CD4-positive, alpha-beta T cell (primary cell): Measurements from ENCODE around the gene MACROD2. TPM values are rescaled to one million over a fixed set of nuclear protein-coding genes. Genes with fewer than 3 reads are reported as not detected.

Experiments
- ATAC-seq: fragments of 200-7000 bp; cut with Tn5 transposase; one replicate; pipeline ENCODE4 v1.10.0; 2022; ENCODE audit warnings: mild to moderate bottlenecking; ENCODE audit not compliant: poor library complexity
- CTCF ChIA-PET: fragments of 350-600 bp; sonication (Branson Sonifier 250); formaldehyde crosslinking; loops from one replicate; lab custom pipeline; 2021; ENCODE audit warnings: antibody characterized with exemption, inconsistent platforms; lab: Charles Lee
- POLR2A ChIA-PET: fragments of 350-600 bp; sonication (Branson Sonifier 250); formaldehyde crosslinking; loops from one replicate; lab custom pipeline; 2021; ENCODE audit warnings: antibody characterized with exemption, inconsistent platforms; lab: Charles Lee
- DNase-seq, 14 experiments: peaks; one replicate each; pipeline ENCODE4 v3.0.0-alpha.2; 2013 to 2020; ENCODE audit warnings: mixed read lengths in 2 of 14
- H3K27ac ChIP-seq, 2 donors: one replicate each; pipeline versions ENCODE4 v1.5.1 to v1.7.0; 2013; ENCODE audit warnings: low read length in 2 of 2, low read depth in 1 of 2, mild to moderate bottlenecking in 1 of 2
- H3K27me3 ChIP-seq, 2 experiments: 1 replicate in 1 of 2; 2 replicates in 1 of 2; pipeline versions ENCODE4 v1.6.1 to v1.7.0; 2013; ENCODE audit warnings: low read length in 2 of 2, control low read depth in 1 of 2, mild to moderate bottlenecking in 1 of 2, moderate library complexity in 1 of 2; ENCODE audit not compliant: insufficient read depth in 2 of 2, control insufficient read depth in 1 of 2
- H3K36me3 ChIP-seq: one replicate; pipeline ENCODE4 v1.6.1; 2013; ENCODE audit warnings: low read length, control low read depth; ENCODE audit not compliant: insufficient read depth
- H3K4me1 ChIP-seq: one replicate; pipeline ENCODE4 v1.6.1; 2013; ENCODE audit warnings: low read length, control low read depth; ENCODE audit not compliant: insufficient read depth
- H3K4me3 ChIP-seq: one replicate; pipeline ENCODE4 v1.5.1; 2013; ENCODE audit warnings: mild to moderate bottlenecking, low read length, moderate library complexity
- H3K9me3 ChIP-seq, 2 experiments: 1 replicate in 1 of 2; 2 replicates in 1 of 2; pipeline versions ENCODE4 v1.6.1 to v1.7.0; 2013; ENCODE audit warnings: low read length in 2 of 2, mild to moderate bottlenecking in 2 of 2, control low read depth in 1 of 2, moderate library complexity in 1 of 2; ENCODE audit not compliant: control insufficient read depth in 1 of 2, insufficient read depth in 1 of 2
- H3K27ac Mint-ChIP-seq: one replicate; pipeline ENCODE4 v1.8.0; 2020; ENCODE audit warnings: mixed read lengths
- H3K27me3 Mint-ChIP-seq: one replicate; pipeline ENCODE4 v1.8.0; 2021; ENCODE audit warnings: mixed read lengths
- H3K36me3 Mint-ChIP-seq: one replicate; pipeline ENCODE4 v1.8.0; 2021; ENCODE audit warnings: low read depth, mixed read lengths
- H3K4me1 Mint-ChIP-seq: one replicate; pipeline ENCODE4 v1.8.0; 2021; ENCODE audit warnings: low read depth, mixed read lengths
- H3K4me3 Mint-ChIP-seq: one replicate; pipeline ENCODE4 v1.8.0; 2020; ENCODE audit warnings: mild to moderate bottlenecking, mixed read lengths
- H3K9me3 Mint-ChIP-seq: one replicate; pipeline ENCODE4 v1.8.0; 2020; ENCODE audit warnings: mixed read lengths
- intact Hi-C, 2 experiments: fragments of 100-400 bp; cut with DNase I in 1 of 2; cut with micrococcal nuclease in 1 of 2; formaldehyde crosslinking; loops; one replicate each; pipeline versions ENCODE4 v1.15.1 to v1.9.0; 2023 to 2025; cut with DNase I, micrococcal nuclease
- total RNA-seq, 174 experiments: library from RNA in 2 of 174; stranded (reverse) in 2 of 174; gene quantifications; one replicate each; pipeline ENCODE4 v1.2.3 and lab custom pipeline; 2021 to 2026
- TF ChIP-seq, protein P1 (sequence below): fragments of 200-600 bp; IDR thresholded peaks from one replicate; pipeline ENCODE4 v1.8.0; 2022; ENCODE audit warnings: antibody characterized with exemption, mild to moderate bottlenecking

MACROD2 gene
- total RNA-seq, 2 experiments from 2014 or later = not detected

- H3K36me3 Mint-ChIP-seq = no peaks in the 10 kb centered on the region
- intact Hi-C loops = no loop called here
- H3K9me3 Mint-ChIP-seq = peaks cover 10% of the 10 kb centered on the region
- no peak overlapping the region for H3K4me3 Mint-ChIP-seq
- Histone ChIP-seq H3K4me1 (no peaks in the 10 kb centered on the region), H3K27ac (no peak overlapping the region), H3K36me3 (no peaks in the 10 kb centered on the region), H3K27me3 (no peaks in the 10 kb centered on the region), H3K4me3 (no peak overlapping the region), H3K9me3 (no peaks in the 10 kb centered on the region)
- POLR2A ChIA-PET = no interaction called here
- H3K4me1 Mint-ChIP-seq = no peaks in the 10 kb centered on the region
- TF ChIP-seq, protein P1, sequence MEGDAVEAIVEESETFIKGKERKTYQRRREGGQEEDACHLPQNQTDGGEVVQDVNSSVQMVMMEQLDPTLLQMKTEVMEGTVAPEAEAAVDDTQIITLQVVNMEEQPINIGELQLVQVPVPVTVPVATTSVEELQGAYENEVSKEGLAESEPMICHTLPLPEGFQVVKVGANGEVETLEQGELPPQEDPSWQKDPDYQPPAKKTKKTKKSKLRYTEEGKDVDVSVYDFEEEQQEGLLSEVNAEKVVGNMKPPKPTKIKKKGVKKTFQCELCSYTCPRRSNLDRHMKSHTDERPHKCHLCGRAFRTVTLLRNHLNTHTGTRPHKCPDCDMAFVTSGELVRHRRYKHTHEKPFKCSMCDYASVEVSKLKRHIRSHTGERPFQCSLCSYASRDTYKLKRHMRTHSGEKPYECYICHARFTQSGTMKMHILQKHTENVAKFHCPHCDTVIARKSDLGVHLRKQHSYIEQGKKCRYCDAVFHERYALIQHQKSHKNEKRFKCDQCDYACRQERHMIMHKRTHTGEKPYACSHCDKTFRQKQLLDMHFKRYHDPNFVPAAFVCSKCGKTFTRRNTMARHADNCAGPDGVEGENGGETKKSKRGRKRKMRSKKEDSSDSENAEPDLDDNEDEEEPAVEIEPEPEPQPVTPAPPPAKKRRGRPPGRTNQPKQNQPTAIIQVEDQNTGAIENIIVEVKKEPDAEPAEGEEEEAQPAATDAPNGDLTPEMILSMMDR = no peak
- CTCF ChIA-PET = no interaction called here
- no peak overlapping the region for H3K27ac Mint-ChIP-seq
- no peaks in the 10 kb centered on the region for H3K27me3 Mint-ChIP-seq
- ATAC-seq (no peak), DNase-seq (no peak)
Measured at GRCh38 chr20:14406495-14406894, 411.2 kb downstream of the MACROD2 start.

DNA sequence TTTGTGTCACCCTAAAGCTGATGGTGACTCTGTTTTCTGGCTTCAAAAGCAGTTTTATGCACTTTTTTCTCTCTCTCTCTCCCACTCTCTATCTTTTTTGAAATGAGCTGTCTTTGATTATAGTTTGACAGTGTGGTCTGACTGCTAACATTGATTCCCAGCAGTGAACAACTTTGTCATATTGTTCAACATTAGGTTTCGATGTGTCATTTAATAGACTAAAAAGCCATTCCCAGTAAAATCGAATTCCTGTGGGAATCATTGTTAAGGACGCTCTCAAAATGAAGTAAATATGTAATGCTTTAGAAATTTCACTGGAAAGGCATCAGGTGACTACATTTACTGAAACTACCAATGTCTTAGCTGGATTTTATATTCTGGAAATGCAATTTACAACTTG lies 412.0 kb downstream of the MACROD2 start:
- Mint-ChIP-seq H3K4me1 (no peaks in the 10 kb centered on the region), H3K4me3 (no peak overlapping the region), H3K27me3 (no peaks in the 10 kb centered on the region), H3K27ac (no peak overlapping the region), H3K9me3 (peaks cover 7% of the 10 kb centered on the region), H3K36me3 (no peaks in the 10 kb centered on the region)
- TF ChIP-seq, protein P1 = no peak
- ChIA-PET POLR2A (no interaction called here), CTCF (no interaction called here)
- Histone ChIP-seq H3K27me3 (no peaks in the 10 kb centered on the region), H3K4me3 (no peak overlapping the region), H3K9me3 (no peaks in the 10 kb centered on the region), H3K36me3 (no peaks in the 10 kb centered on the region), H3K4me1 (no peaks in the 10 kb centered on the region), H3K27ac (no peak overlapping the region)
- DNase-seq = no peak
- intact Hi-C loops = no loop called here
- no peak for ATAC-seq

GRCh38 chr20:14410869-14411555 lies 415.7 kb downstream of the MACROD2 start:
- no peaks in the 10 kb centered on the region for H3K4me1 Mint-ChIP-seq
- no peak overlapping the region for H3K4me3 Mint-ChIP-seq
- no peak overlapping the region for H3K27ac Mint-ChIP-seq
- intact Hi-C loops = no loop called here
- Histone ChIP-seq H3K4me3 (no peak overlapping the region), H3K27ac (no peak overlapping the region), H3K36me3 (no peaks in the 10 kb centered on the region), H3K27me3 (no peaks in the 10 kb centered on the region), H3K9me3 (no peaks in the 10 kb centered on the region), H3K4me1 (no peaks in the 10 kb centered on the region)
- CTCF ChIA-PET = no interaction called here
- no peak for DNase-seq
- TF ChIP-seq, protein P1 = no peak
- no peaks in the 10 kb centered on the region for H3K27me3 Mint-ChIP-seq
- no peaks in the 10 kb centered on the region for H3K36me3 Mint-ChIP-seq
- peaks cover 5% of the 10 kb centered on the region for H3K9me3 Mint-ChIP-seq
- no peak for ATAC-seq
- POLR2A ChIA-PET = no interaction called here
